ENCODE data around the gene BCL11B. TPM values are rescaled to one million over a fixed set of nuclear protein-coding genes. Genes with fewer than 3 reads are reported as not detected.

BCL11B gene
- total RNA-seq, 1 experiment from 2014 or later = 80.6 TPM

DNA sequence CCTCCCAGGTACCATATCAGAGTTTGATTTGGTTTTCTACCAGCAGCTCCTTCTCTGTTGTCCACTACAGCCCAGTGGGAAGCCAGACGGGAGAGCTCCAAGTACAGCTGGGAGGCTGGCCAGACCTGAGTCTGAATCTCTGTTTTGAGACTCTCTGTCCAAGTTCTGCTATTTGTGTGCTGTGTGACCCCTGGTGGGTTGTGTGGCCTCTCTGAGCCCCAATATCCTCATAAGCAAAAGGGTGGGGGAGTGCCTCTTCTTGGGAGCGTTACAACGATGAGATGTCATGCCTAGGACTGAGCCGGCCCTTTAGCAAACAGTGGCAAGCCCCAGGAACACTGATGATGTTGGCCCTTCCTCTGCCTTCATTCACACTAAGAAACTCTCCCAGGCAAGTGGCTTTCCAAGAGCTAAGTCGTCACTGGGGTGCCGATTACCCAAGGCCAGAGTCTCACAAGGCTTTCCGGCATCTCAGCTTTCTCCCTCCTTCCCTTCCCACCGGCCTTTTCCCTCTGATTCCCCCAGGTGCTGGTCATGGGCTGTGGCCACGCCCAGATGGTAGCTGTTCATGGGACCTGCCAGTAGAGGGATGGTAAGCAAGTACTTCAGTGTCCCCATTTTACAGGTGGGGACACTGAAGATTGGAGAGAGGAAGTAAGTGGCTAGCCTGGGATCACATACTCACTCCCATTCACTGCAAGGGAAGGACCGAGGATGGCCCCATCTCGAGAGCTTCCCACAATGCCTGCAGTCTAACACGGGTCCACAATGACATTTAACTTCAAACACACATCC, 47.7 kb downstream of the BCL11B start:
- no peak overlapping the region for H3K27ac ChIP-seq (ENCODE audit: low read depth, low read length, poor library complexity, severe bottlenecking)
- intact Hi-C loops (cut with micrococcal nuclease; ENCODE audit: unreplicated experiment) = no loop called here
- peaks cover 71% of the 10 kb centered on the region for H3K36me3 ChIP-seq (ENCODE audit: insufficient read depth, low read length, poor library complexity, severe bottlenecking)
- H3K4me1 ChIP-seq (ENCODE audit: insufficient read depth, low read length, poor library complexity, severe bottlenecking) = peaks cover 36% of the 10 kb centered on the region
- no peaks in the 10 kb centered on the region for H3K27me3 ChIP-seq (replicated peaks; ENCODE audit: insufficient read depth, low read depth, low read length, poor library complexity)
- TF ChIP-seq CTCF (conservative IDR thresholded peaks at IDR 0.05; ENCODE audit: low read depth, low read length) = no peak
- no peak for TF ChIP-seq EZH2 (IDR thresholded peaks at IDR 0.05; ENCODE audit: borderline replicate concordance, low read depth, low read length, poor library complexity, severe bottlenecking)
- DNase-seq (ENCODE audit: low spot score) = no peak
- POLR2A ChIA-PET (ENCODE audit: low non-redundant PET) = no interaction called here
- no peak overlapping the region for H3K4me3 ChIP-seq (ENCODE audit: low read depth, low read length, poor library complexity, severe bottlenecking)
- CTCF ChIA-PET = no interaction called here
- BruUV-seq (replicated peaks) = no TSS peak
- H3K9me3 ChIP-seq (ENCODE audit: low read depth, low read length, poor library complexity, severe bottlenecking) = no peaks in the 10 kb centered on the region

GRCh38 chr14:99221445-99221844, 50.6 kb downstream of the BCL11B start:
- Histone ChIP-seq H3K4me1 (ENCODE audit: insufficient read depth, low read length, poor library complexity, severe bottlenecking) (peaks cover 29% of the 10 kb centered on the region), H3K27me3 (replicated peaks; ENCODE audit: insufficient read depth, low read depth, low read length, poor library complexity) (no peaks in the 10 kb centered on the region), H3K9me3 (ENCODE audit: low read depth, low read length, poor library complexity, severe bottlenecking) (no peaks in the 10 kb centered on the region), H3K36me3 (ENCODE audit: insufficient read depth, low read length, poor library complexity, severe bottlenecking) (peaks cover 50% of the 10 kb centered on the region), H3K4me3 (ENCODE audit: low read depth, low read length, poor library complexity, severe bottlenecking) (no peak overlapping the region), H3K27ac (ENCODE audit: low read depth, low read length, poor library complexity, severe bottlenecking) (no peak overlapping the region)
- TF ChIP-seq EZH2 (IDR thresholded peaks at IDR 0.05; ENCODE audit: borderline replicate concordance, low read depth, low read length, poor library complexity, severe bottlenecking) (no peak), CTCF (conservative IDR thresholded peaks at IDR 0.05; ENCODE audit: low read depth, low read length) (no peak)
- intact Hi-C loops (cut with micrococcal nuclease; ENCODE audit: unreplicated experiment) = no loop called here
- POLR2A ChIA-PET (ENCODE audit: low non-redundant PET) = no interaction called here
- BruUV-seq (replicated peaks) = no TSS peak
- no peak for DNase-seq (ENCODE audit: low spot score)
- CTCF ChIA-PET = no interaction called here

DNA sequence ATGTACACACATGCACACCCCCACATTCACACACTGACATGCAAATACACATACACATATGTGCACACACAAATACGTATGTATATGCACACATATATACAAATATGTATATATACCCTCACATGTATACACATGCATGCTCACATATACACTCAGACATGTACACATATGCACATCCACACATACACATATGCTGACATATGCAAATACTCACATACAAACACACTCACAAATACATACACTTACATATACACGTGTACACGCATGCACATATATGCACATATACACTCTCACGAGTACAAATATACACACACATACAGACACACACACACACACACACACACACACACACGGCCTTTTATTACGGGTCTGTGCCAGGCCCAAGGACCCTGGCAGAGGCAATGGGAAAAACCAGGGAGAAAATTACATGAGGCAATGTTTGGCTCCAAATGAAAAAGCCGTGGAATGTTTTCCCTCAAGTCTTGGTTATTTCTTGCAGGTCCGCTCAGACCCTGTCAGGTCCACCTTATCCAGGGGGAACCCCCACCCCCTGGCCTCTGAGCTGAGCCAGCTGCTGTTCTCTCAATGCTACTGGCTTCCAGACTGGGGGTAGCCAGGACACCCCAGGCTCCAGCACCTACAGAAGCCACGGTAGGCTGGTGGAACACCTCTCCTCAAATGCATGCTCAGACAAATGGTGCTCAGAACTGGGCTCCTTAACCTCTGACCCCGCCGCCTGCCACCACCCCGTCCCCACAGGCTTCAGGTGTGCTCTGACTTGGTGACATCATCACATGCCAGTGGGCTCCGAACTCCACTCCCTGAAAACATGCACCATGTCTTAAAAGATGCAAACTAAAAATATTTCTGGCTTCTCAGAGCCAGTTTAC, 54.7 kb downstream of the BCL11B start:
- intact Hi-C loops (cut with micrococcal nuclease; ENCODE audit: unreplicated experiment) = no loop called here
- no peak for TF ChIP-seq EZH2 (IDR thresholded peaks at IDR 0.05; ENCODE audit: borderline replicate concordance, low read depth, low read length, poor library complexity, severe bottlenecking)
- TF ChIP-seq CTCF (conservative IDR thresholded peaks at IDR 0.05; ENCODE audit: low read depth, low read length) = no peak
- ChIA-PET POLR2A (ENCODE audit: low non-redundant PET) (no interaction called here), CTCF (no interaction called here)
- Histone ChIP-seq H3K27me3 (replicated peaks; ENCODE audit: insufficient read depth, low read depth, low read length, poor library complexity) (no peaks in the 10 kb centered on the region), H3K27ac (ENCODE audit: low read depth, low read length, poor library complexity, severe bottlenecking) (no peak overlapping the region), H3K4me3 (ENCODE audit: low read depth, low read length, poor library complexity, severe bottlenecking) (no peak overlapping the region), H3K9me3 (ENCODE audit: low read depth, low read length, poor library complexity, severe bottlenecking) (no peaks in the 10 kb centered on the region), H3K36me3 (ENCODE audit: insufficient read depth, low read length, poor library complexity, severe bottlenecking) (peaks cover 26% of the 10 kb centered on the region), H3K4me1 (ENCODE audit: insufficient read depth, low read length, poor library complexity, severe bottlenecking) (peaks cover 54% of the 10 kb centered on the region)
- DNase-seq (ENCODE audit: low spot score) = no peak
- no TSS peak for BruUV-seq (replicated peaks)

Measured in A673 (cell line).